A673 (cell line): ENCODE measurements around the gene CDKAL1.

Experiments
- EZH2 ChIP-seq: fragments of 200-600 bp; sonication (generic); IDR thresholded peaks from 2 replicates; pipeline ENCODE4 v1.6.1; 2017; ENCODE audit warnings: borderline replicate concordance, low read depth, mild to moderate bottlenecking, mixed read lengths, antibody characterized with exemption, low read length; ENCODE audit not compliant: poor library complexity, severe bottlenecking
- TF ChIP-seq, protein P1 (sequence below): fragments of 300-800, 200-600 bp; sonication (generic); conservative IDR thresholded peaks from 2 replicates; pipeline ENCODE4 v1.5.1; 2017; ENCODE audit warnings: low read depth, mild to moderate bottlenecking, antibody characterized with exemption, low read length, moderate library complexity, mixed read lengths

- TF ChIP-seq, protein P1, sequence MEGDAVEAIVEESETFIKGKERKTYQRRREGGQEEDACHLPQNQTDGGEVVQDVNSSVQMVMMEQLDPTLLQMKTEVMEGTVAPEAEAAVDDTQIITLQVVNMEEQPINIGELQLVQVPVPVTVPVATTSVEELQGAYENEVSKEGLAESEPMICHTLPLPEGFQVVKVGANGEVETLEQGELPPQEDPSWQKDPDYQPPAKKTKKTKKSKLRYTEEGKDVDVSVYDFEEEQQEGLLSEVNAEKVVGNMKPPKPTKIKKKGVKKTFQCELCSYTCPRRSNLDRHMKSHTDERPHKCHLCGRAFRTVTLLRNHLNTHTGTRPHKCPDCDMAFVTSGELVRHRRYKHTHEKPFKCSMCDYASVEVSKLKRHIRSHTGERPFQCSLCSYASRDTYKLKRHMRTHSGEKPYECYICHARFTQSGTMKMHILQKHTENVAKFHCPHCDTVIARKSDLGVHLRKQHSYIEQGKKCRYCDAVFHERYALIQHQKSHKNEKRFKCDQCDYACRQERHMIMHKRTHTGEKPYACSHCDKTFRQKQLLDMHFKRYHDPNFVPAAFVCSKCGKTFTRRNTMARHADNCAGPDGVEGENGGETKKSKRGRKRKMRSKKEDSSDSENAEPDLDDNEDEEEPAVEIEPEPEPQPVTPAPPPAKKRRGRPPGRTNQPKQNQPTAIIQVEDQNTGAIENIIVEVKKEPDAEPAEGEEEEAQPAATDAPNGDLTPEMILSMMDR: no peak
- TF ChIP-seq EZH2: no peak
These were observed at the start of gene CDKAL1 for GRCh38 chr6:20534295-20535262.
